ENCODE data around the gene UBE2F.

UBE2F gene

DNA sequence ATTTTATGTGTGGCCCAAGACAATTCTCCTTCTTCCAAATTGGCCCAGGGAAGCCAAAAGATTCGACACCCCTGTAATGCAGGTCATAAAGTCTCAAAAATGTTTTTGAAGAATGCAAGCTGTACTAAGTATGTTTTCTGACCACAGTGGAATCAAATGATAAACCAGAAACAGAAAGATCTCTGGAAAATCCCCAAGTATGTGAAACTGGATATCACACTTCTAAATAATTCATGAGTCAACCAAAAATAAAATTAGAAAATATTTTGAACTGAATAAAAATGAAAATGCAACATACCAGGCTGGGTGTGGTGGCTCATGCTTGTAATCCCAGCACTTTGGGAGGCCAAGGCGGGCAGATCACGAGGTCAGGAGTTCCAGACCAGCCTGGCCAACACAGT lies 34.1 kb upstream of the UBE2F start:
- Histone ChIP-seq H3K9me3 (ENCODE audit: insufficient read depth, low read depth, low read length) (peaks cover 3% of the 10 kb centered on the region), H2AFZ (ENCODE audit: insufficient read depth, low read length, poor library complexity) (no peak overlapping the region), H3K4me3 (ENCODE audit: low read depth, low read length) (no peak overlapping the region), H2BK120ac (ENCODE audit: insufficient read depth, low read length, poor library complexity) (no peak overlapping the region), H2BK12ac (ENCODE audit: low read length) (no peak overlapping the region), H4K8ac (ENCODE audit: low read depth, low read length) (no peak overlapping the region), H3K18ac (ENCODE audit: low read length) (no peak overlapping the region), H3K14ac (ENCODE audit: low read length) (no peak overlapping the region), H3K27me3 (ENCODE audit: insufficient read depth, low read length) (no peaks in the 10 kb centered on the region), H2AK5ac (ENCODE audit: low read length) (no peak overlapping the region), H3K79me2 (ENCODE audit: control insufficient read depth, insufficient read depth, low read length, poor library complexity) (no peaks in the 10 kb centered on the region), H4K12ac (ENCODE audit: low read depth, low read length) (no peak overlapping the region), H4K91ac (ENCODE audit: low read depth, low read length) (no peak overlapping the region), H3K79me1 (ENCODE audit: low read length) (no peaks in the 10 kb centered on the region), H2BK5ac (ENCODE audit: low read depth, low read length, poor library complexity) (no peak overlapping the region), H3K4ac (ENCODE audit: low read depth, low read length) (no peak overlapping the region), H3K27ac (ENCODE audit: low read depth, low read length) (no peak overlapping the region), H3K23ac (ENCODE audit: low read length) (no peak overlapping the region), H3K4me2 (ENCODE audit: low read length) (no peak overlapping the region), H3K36me3 (ENCODE audit: control insufficient read depth in 1 of 2, insufficient read depth in 2 of 2, low read length in 2 of 2) (no peaks in the 10 kb centered on the region), H3K9ac (ENCODE audit: low read length) (no peak overlapping the region), H3K4me1 (ENCODE audit: control insufficient read depth in 1 of 2, insufficient read depth in 2 of 2, low read length in 2 of 2) (peaks cover 2% of the 10 kb centered on the region in 2 experiments)
- no CpG with 5 or more reads among the region's 3 CpGs for WGBS (ENCODE audit: extremely low coverage, insufficient coverage, insufficient read length)
- no peak for DNase-seq

DNA sequence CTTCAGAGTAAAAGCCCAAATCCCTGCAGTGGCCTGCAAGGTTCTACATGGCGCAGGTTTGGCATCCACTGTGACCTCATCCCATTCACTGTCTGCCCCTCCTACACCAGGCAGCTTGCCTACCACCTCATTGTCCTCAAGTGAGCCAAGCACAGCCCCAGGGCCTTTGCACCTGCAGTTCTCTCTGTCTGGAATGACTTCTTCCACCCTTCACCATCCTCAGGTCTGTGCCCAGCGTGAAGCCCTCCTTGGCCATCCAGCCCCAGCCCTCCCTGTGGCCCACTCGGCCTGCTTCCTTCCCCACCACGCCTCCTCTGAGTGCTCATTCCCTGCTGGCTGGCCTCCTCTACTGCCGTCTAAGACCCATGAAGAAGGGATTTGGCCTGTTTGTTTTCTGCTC lies 32.6 kb upstream of the UBE2F start:
- Histone ChIP-seq H2AFZ (ENCODE audit: insufficient read depth, low read length, poor library complexity) (no peak overlapping the region), H2BK120ac (ENCODE audit: insufficient read depth, low read length, poor library complexity) (no peak overlapping the region), H3K14ac (ENCODE audit: low read length) (no peak overlapping the region), H4K8ac (ENCODE audit: low read depth, low read length) (no peak overlapping the region), H3K9me3 (ENCODE audit: insufficient read depth, low read depth, low read length) (peaks cover 1% of the 10 kb centered on the region), H3K4me3 (ENCODE audit: low read depth, low read length) (no peak overlapping the region), H2AK5ac (ENCODE audit: low read length) (no peak overlapping the region), H3K18ac (ENCODE audit: low read length) (no peak overlapping the region), H3K79me1 (ENCODE audit: low read length) (no peaks in the 10 kb centered on the region), H4K91ac (ENCODE audit: low read depth, low read length) (no peak overlapping the region), H3K36me3 (ENCODE audit: control insufficient read depth in 1 of 2, insufficient read depth in 2 of 2, low read length in 2 of 2) (no peaks in the 10 kb centered on the region), H2BK12ac (ENCODE audit: low read length) (no peak overlapping the region), H4K12ac (ENCODE audit: low read depth, low read length) (no peak overlapping the region), H3K27ac (ENCODE audit: low read depth, low read length) (no peak overlapping the region), H3K4me1 (ENCODE audit: control insufficient read depth in 1 of 2, insufficient read depth in 2 of 2, low read length in 2 of 2) (peaks cover 2% of the 10 kb centered on the region in 2 experiments), H3K23ac (ENCODE audit: low read length) (no peak overlapping the region), H3K27me3 (ENCODE audit: insufficient read depth, low read length) (no peaks in the 10 kb centered on the region), H3K79me2 (ENCODE audit: control insufficient read depth, insufficient read depth, low read length, poor library complexity) (no peaks in the 10 kb centered on the region), H2BK5ac (ENCODE audit: low read depth, low read length, poor library complexity) (no peak overlapping the region), H3K4ac (ENCODE audit: low read depth, low read length) (no peak overlapping the region), H3K9ac (ENCODE audit: low read length) (no peak overlapping the region), H3K4me2 (ENCODE audit: low read length) (no peak overlapping the region)
- WGBS (ENCODE audit: extremely low coverage, insufficient coverage, insufficient read length) = no CpG with 5 or more reads among the region's 5 CpGs
- DNase-seq = no peak

DNA sequence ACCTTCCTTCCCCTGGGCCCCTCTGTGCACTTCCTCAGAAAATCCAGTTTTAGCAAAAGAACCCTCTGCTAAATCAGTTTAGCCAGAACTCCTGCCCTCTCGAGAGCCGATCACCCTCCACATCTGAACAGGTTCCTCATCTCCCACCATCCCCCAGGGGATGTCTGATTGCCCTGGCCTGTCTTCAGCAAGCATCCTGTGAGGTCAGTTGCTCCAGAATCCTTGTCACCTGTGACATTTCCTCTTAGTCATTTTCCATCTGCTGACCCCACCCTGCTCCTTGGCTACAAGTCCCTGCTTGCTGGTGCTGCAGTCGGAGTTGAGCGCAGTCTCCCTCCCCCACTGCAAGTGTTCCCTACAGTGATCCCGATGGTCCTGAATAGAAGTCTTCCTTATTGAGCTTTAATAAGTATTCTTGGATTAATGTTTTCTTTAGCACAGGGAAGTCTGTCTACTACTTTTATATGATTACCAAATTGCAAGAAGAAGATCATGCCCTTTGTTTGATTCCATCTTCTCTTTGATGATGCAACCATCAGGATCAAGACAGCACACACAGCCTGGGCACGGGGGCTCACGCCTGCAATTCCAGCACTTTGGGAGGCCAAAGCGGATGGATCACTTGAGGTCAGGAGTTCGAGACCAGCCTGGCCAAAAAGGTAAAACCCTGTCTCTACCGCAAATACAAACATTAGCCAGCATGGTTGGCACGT lies 30.9 kb upstream of the UBE2F start:
- Histone ChIP-seq H2BK5ac (ENCODE audit: low read depth, low read length, poor library complexity) (no peak overlapping the region), H4K91ac (ENCODE audit: low read depth, low read length) (no peak overlapping the region), H2BK12ac (ENCODE audit: low read length) (no peak overlapping the region), H2BK120ac (ENCODE audit: insufficient read depth, low read length, poor library complexity) (no peak overlapping the region), H3K4me2 (ENCODE audit: low read length) (no peak overlapping the region), H3K27ac (ENCODE audit: low read depth, low read length) (no peak overlapping the region), H4K8ac (ENCODE audit: low read depth, low read length) (no peak overlapping the region), H3K4me3 (ENCODE audit: low read depth, low read length) (no peak overlapping the region), H2AFZ (ENCODE audit: insufficient read depth, low read length, poor library complexity) (no peak overlapping the region), H3K9me3 (ENCODE audit: insufficient read depth, low read depth, low read length) (no peaks in the 10 kb centered on the region), H3K4ac (ENCODE audit: low read depth, low read length) (no peak overlapping the region), H4K12ac (ENCODE audit: low read depth, low read length) (no peak overlapping the region), H3K79me1 (ENCODE audit: low read length) (no peaks in the 10 kb centered on the region), H3K18ac (ENCODE audit: low read length) (no peak overlapping the region), H3K36me3 (ENCODE audit: control insufficient read depth in 1 of 2, insufficient read depth in 2 of 2, low read length in 2 of 2) (no peaks in the 10 kb centered on the region), H3K23ac (ENCODE audit: low read length) (no peak overlapping the region), H3K14ac (ENCODE audit: low read length) (no peak overlapping the region), H3K9ac (ENCODE audit: low read length) (no peak overlapping the region), H3K79me2 (ENCODE audit: control insufficient read depth, insufficient read depth, low read length, poor library complexity) (no peaks in the 10 kb centered on the region), H2AK5ac (ENCODE audit: low read length) (no peak overlapping the region), H3K27me3 (ENCODE audit: insufficient read depth, low read length) (no peaks in the 10 kb centered on the region), H3K4me1 (ENCODE audit: control insufficient read depth in 1 of 2, insufficient read depth in 2 of 2, low read length in 2 of 2) (peaks cover 2 to 4% of the 10 kb centered on the region in 2 experiments)
- WGBS (ENCODE audit: extremely low coverage, insufficient coverage, insufficient read length) = no CpG with 5 or more reads among the region's 11 CpGs
- DNase-seq = peak in 1 of 2 donors; percentile 18

DNA sequence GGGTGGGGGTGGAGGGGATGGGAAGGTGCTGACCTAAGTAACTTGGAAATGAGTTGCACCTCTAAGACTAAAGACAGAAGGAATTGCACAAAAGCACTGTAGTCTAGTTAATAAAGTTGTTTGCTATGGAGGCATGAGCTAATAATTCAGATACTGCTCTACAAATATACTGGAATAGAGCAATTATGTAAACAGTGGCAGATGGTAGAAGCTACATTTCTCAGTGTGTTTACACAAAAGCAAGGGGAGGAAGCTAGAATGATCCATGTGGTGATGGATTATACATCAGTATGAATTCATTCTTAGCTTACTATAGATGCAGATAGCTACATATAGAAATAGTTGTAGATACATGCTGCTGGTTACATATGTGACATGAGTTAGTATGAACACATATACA lies 27.6 kb upstream of the UBE2F start:
- H3K79me2 ChIP-seq (ENCODE audit: control insufficient read depth, insufficient read depth, low read length, poor library complexity) = no peaks in the 10 kb centered on the region

More for the DNA sequence above, 27.6 kb upstream of the UBE2F start:
- Histone ChIP-seq H2BK120ac (ENCODE audit: insufficient read depth, low read length, poor library complexity) (peak overlapping the region; percentile 93), H3K9me3 (ENCODE audit: insufficient read depth, low read depth, low read length) (peaks cover 9% of the 10 kb centered on the region), H3K14ac (ENCODE audit: low read length) (no peak overlapping the region), H2AK5ac (ENCODE audit: low read length) (no peak overlapping the region), H3K23ac (ENCODE audit: low read length) (no peak overlapping the region), H3K9ac (ENCODE audit: low read length) (no peak overlapping the region), H3K18ac (ENCODE audit: low read length) (no peak overlapping the region), H4K12ac (ENCODE audit: low read depth, low read length) (no peak overlapping the region), H3K4ac (ENCODE audit: low read depth, low read length) (no peak overlapping the region), H3K79me1 (ENCODE audit: low read length) (no peaks in the 10 kb centered on the region), H3K27ac (ENCODE audit: low read depth, low read length) (no peak overlapping the region), H2BK5ac (ENCODE audit: low read depth, low read length, poor library complexity) (no peak overlapping the region), H3K36me3 (ENCODE audit: control insufficient read depth in 1 of 2, insufficient read depth in 2 of 2, low read length in 2 of 2) (no peaks in the 10 kb centered on the region), H3K27me3 (ENCODE audit: insufficient read depth, low read length) (no peaks in the 10 kb centered on the region), H4K8ac (ENCODE audit: low read depth, low read length) (no peak overlapping the region), H3K4me1 (ENCODE audit: control insufficient read depth in 1 of 2, insufficient read depth in 2 of 2, low read length in 2 of 2) (peaks cover 4 to 9% of the 10 kb centered on the region in 2 experiments), H3K4me2 (ENCODE audit: low read length) (no peak overlapping the region), H2BK12ac (ENCODE audit: low read length) (no peak overlapping the region), H3K4me3 (ENCODE audit: low read depth, low read length) (no peak overlapping the region), H2AFZ (ENCODE audit: insufficient read depth, low read length, poor library complexity) (no peak overlapping the region), H4K91ac (ENCODE audit: low read depth, low read length) (no peak overlapping the region)
- no peak for DNase-seq
